Testis (tissue), 2 donors: ENCODE measurements around the gene FNDC8.

ENCODE experiments used
- POLR2A ChIP-seq: fragments of 450-650 bp; IDR thresholded peaks from one replicate; pipeline ENCODE4 v1.6.1; 2017; ENCODE audit warnings: antibody characterized with exemption, mild to moderate bottlenecking, moderate library complexity
- TF ChIP-seq, protein P1 (sequence below), 3 experiments: fragments of 450-650 bp in 2 of 3; fragments of 200-600 bp in 1 of 3; sonication (generic) in 1 of 3; IDR thresholded peaks; one replicate each; pipeline ENCODE4 v1.5.1; 2016 to 2019; ENCODE audit warnings: antibody characterized with exemption in 3 of 3, mild to moderate bottlenecking in 2 of 3, moderate library complexity in 1 of 3

GRCh38 chr17:35094902-35095301 lies 26.5 kb upstream of the FNDC8 start:
- TF ChIP-seq POLR2A = no peak
- TF ChIP-seq, protein P1, sequence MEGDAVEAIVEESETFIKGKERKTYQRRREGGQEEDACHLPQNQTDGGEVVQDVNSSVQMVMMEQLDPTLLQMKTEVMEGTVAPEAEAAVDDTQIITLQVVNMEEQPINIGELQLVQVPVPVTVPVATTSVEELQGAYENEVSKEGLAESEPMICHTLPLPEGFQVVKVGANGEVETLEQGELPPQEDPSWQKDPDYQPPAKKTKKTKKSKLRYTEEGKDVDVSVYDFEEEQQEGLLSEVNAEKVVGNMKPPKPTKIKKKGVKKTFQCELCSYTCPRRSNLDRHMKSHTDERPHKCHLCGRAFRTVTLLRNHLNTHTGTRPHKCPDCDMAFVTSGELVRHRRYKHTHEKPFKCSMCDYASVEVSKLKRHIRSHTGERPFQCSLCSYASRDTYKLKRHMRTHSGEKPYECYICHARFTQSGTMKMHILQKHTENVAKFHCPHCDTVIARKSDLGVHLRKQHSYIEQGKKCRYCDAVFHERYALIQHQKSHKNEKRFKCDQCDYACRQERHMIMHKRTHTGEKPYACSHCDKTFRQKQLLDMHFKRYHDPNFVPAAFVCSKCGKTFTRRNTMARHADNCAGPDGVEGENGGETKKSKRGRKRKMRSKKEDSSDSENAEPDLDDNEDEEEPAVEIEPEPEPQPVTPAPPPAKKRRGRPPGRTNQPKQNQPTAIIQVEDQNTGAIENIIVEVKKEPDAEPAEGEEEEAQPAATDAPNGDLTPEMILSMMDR (IDR thresholded peaks at IDR 0.05) = no peak
